Measurements from ENCODE around the gene GRM3.

Gene GRM3

DNA sequence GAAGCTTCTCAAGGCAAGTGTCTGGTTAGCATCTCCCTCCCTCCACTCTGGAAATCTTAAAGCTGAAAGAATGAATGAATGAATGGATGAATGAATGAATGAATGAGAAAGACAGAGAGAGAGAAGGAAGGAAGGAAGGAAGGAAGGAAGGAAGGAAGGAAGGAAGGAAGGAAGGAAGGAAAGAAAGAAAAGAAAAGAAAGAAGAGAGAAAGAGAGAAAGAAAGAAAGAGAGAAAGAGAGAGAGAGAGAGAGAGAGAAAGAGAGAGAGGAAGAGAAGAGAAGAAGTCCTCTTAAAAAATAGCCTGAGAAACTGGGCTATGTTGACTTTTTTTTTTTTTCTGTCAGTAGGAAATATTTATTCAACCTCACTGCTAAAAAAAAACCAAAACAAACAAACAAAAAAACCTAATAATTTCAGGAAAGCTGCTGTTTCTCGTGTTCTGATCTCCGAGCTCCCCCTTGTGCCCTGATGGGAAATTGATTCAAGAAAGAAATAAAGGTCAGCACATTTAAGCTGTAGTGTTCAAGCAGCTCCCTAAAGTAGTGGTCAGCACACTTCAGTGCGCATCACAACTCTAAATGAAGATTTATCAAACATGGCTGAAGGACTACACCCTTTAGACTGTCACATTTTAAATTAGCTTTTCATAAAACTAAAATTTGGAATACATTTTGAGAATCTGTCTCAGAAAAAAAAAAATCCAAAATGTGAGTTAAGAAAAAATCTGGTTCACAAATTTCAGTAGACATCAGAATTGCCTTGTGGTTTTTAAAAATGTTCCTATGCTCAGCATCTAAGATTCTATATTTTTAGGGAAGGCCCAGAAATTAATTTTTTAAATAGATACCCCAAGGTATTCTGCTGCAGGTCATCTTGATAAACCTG lies 261.5 kb downstream of the GRM3 start:
- Histone ChIP-seq H3K9ac (ENCODE audit: insufficient read length, low read depth) (no peak overlapping the region), H3K4me1 (ENCODE audit: insufficient read depth, insufficient read length) (no peaks in the 10 kb centered on the region), H3K36me3 (ENCODE audit: insufficient read depth, insufficient read length, low read length) (peaks cover 6% of the 10 kb centered on the region), H3K27me3 (ENCODE audit: insufficient read depth, insufficient read length) (no peaks in the 10 kb centered on the region), H3K9me3 (ENCODE audit: insufficient read depth, low read length) (no peaks in the 10 kb centered on the region), H3K4me3 (ENCODE audit: insufficient read length, low read depth) (no peak overlapping the region)
- DNase-seq (ENCODE audit: low read depth, low spot score): peak; percentile 16
- no peak for TF ChIP-seq ZNF274 (IDR thresholded peaks at IDR 0.05; ENCODE audit: low read depth, low read length)

DNA sequence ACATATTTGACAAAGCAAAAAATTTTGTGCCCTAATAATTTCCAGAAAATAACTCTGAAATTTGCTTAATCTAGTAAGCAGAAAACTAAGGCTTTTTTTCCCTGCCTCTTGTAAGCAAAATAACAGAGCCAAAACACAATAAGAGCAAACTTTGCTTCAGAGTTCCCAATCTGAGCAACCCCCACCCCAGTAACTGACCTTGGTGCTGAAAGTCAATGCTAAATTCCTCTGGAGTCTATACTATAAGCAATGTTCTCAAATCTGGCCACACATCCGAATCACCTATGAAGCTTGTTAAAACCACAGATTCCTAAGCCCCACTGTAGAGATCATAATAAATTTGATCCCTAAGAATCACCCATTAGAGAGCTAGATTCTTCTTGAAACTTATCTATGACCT lies 265.2 kb downstream of the GRM3 start:
- no peak overlapping the region for H3K4me3 ChIP-seq (ENCODE audit: insufficient read length, low read depth)
- no peaks in the 10 kb centered on the region for H3K4me1 ChIP-seq (ENCODE audit: insufficient read depth, insufficient read length)
- peaks cover 15% of the 10 kb centered on the region for H3K36me3 ChIP-seq (ENCODE audit: insufficient read depth, insufficient read length, low read length)
- no peak overlapping the region for H3K9ac ChIP-seq (ENCODE audit: insufficient read length, low read depth)
- no peak for TF ChIP-seq ZNF274 (IDR thresholded peaks at IDR 0.05; ENCODE audit: low read depth, low read length)
- TF ChIP-seq SUZ12 (IDR thresholded peaks at IDR 0.05; ENCODE audit: extremely low read depth, insufficient read depth, insufficient read length): no peak
- no peak for TF ChIP-seq YY1 (IDR thresholded peaks at IDR 0.05; ENCODE audit: insufficient read depth, insufficient read length)
- H3K27me3 ChIP-seq (ENCODE audit: insufficient read depth, insufficient read length): no peaks in the 10 kb centered on the region
- DNase-seq (ENCODE audit: low read depth, low spot score): peak; percentile 13
- no peaks in the 10 kb centered on the region for H3K9me3 ChIP-seq (ENCODE audit: insufficient read depth, low read length)

DNA sequence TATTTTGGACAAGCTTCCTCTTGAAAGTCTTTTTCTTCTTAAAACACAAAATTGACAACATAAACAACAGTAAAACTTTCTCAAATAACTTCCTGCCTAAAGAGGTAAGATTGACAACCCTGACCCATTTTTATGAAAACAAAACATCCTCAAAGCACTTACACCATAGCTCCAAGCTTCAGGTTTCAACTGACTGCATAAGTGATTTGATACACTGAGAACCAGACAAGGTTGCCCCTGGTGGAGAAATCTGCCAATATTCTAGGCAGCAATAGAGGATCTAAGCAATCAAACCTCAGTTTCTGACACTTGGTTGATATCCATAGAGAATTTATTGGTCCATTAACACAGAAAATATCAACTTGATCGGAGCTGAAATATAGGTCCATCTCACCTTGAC lies 267.9 kb downstream of the GRM3 start:
- TF ChIP-seq YY1 (IDR thresholded peaks at IDR 0.05; ENCODE audit: insufficient read depth, insufficient read length): no peak
- TF ChIP-seq SUZ12 (IDR thresholded peaks at IDR 0.05; ENCODE audit: extremely low read depth, insufficient read depth, insufficient read length): no peak
- TF ChIP-seq ZNF274 (IDR thresholded peaks at IDR 0.05; ENCODE audit: low read depth, low read length): no peak
- Histone ChIP-seq H3K36me3 (ENCODE audit: insufficient read depth, insufficient read length, low read length) (peaks cover 17% of the 10 kb centered on the region), H3K4me3 (ENCODE audit: insufficient read length, low read depth) (no peak overlapping the region), H3K27me3 (ENCODE audit: insufficient read depth, insufficient read length) (no peaks in the 10 kb centered on the region), H3K9ac (ENCODE audit: insufficient read length, low read depth) (no peak overlapping the region), H3K4me1 (ENCODE audit: insufficient read depth, insufficient read length) (no peaks in the 10 kb centered on the region), H3K9me3 (ENCODE audit: insufficient read depth, low read length) (no peaks in the 10 kb centered on the region)
- no peak for DNase-seq (ENCODE audit: low read depth, low spot score)

DNA sequence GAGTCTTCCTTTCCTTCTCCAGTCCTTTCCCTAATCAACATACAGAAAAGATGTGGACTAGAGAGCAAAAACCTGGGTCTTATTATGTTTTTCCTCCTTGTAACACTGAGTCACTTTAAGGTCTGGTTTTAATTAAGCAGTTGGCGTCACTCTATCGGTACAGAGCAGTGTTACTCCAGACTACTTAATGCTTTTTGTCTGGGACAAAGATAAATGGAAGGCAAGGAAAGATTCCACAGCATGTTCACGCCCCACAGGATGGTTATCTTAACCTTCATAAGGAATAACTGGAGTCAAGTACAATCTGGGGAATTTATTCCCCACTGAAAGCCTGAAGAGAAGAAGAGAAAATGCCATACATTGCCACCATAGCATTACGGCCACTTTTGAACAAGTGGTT lies 270.0 kb downstream of the GRM3 start:
- no peak for DNase-seq (ENCODE audit: low read depth, low spot score)
- Histone ChIP-seq H3K4me1 (ENCODE audit: insufficient read depth, insufficient read length) (no peaks in the 10 kb centered on the region), H3K4me3 (ENCODE audit: insufficient read length, low read depth) (no peak overlapping the region)

More for the DNA sequence above, 270.0 kb downstream of the GRM3 start:
- no peaks in the 10 kb centered on the region for H3K27me3 ChIP-seq (ENCODE audit: insufficient read depth, insufficient read length)
- TF ChIP-seq SUZ12 (IDR thresholded peaks at IDR 0.05; ENCODE audit: extremely low read depth, insufficient read depth, insufficient read length) (no peak), YY1 (IDR thresholded peaks at IDR 0.05; ENCODE audit: insufficient read depth, insufficient read length) (no peak), ZNF274 (IDR thresholded peaks at IDR 0.05; ENCODE audit: low read depth, low read length) (no peak)
- no peaks in the 10 kb centered on the region for H3K9me3 ChIP-seq (ENCODE audit: insufficient read depth, low read length)
- no peak overlapping the region for H3K9ac ChIP-seq (ENCODE audit: insufficient read length, low read depth)
- peaks cover 17% of the 10 kb centered on the region for H3K36me3 ChIP-seq (ENCODE audit: insufficient read depth, insufficient read length, low read length)

All from NT2/D1 (cell line).